GM21576 (cell line): ENCODE measurements around the gene FAF1.

ENCODE experiments used
- ATAC-seq: cut with Tn5 transposase; IDR thresholded peaks from one replicate; pipeline ENCODE4 v1.9.1; 2021; ENCODE audit warnings: mild to moderate bottlenecking, moderate library complexity; ENCODE audit not compliant: unreplicated experiment

The FAF1 gene

GRCh38 chr1:50658459-50659076 is 301.5 kb downstream of the FAF1 start:
- no peak for ATAC-seq

- no peak for ATAC-seq
Observed at GRCh38 chr1:50656931-50657330, 303.1 kb downstream of the FAF1 start.

- no peak for ATAC-seq
Observed at GRCh38 chr1:50651476-50652263, 308.4 kb downstream of the FAF1 start.

GRCh38 chr1:50646526-50646925 is 313.5 kb downstream of the FAF1 start:
- no peak for ATAC-seq

- ATAC-seq, result no peak
Observed at GRCh38 chr1:50645139-50645538, 314.9 kb downstream of the FAF1 start.

- no peak for ATAC-seq
Observed at GRCh38 chr1:50644447-50645105, 315.5 kb downstream of the FAF1 start.

GRCh38 chr1:50637460-50637859 is 322.6 kb downstream of the FAF1 start:
- no peak for ATAC-seq

GRCh38 chr1:50634251-50634650 is 325.8 kb downstream of the FAF1 start:
- ATAC-seq, result no peak

GRCh38 chr1:50633465-50633864 is 326.6 kb downstream of the FAF1 start:
- ATAC-seq, result no peak

- ATAC-seq, result no peak
Observed at GRCh38 chr1:50631161-50631560, 328.9 kb downstream of the FAF1 start.

GRCh38 chr1:50622259-50622658 is 337.8 kb downstream of the FAF1 start:
- no peak for ATAC-seq

- no peak for ATAC-seq
Observed at GRCh38 chr1:50620680-50621329, 339.3 kb downstream of the FAF1 start.

- ATAC-seq, result no peak
Observed at GRCh38 chr1:50615036-50615750, 344.9 kb downstream of the FAF1 start.

- ATAC-seq, result no peak
Observed at GRCh38 chr1:50611675-50612074, 348.4 kb downstream of the FAF1 start.

GRCh38 chr1:50610563-50610962 is 349.5 kb downstream of the FAF1 start:
- no peak for ATAC-seq

GRCh38 chr1:50609508-50609907 is 350.6 kb downstream of the FAF1 start:
- no peak for ATAC-seq

- no peak for ATAC-seq
Observed at GRCh38 chr1:50605186-50605875, 354.7 kb downstream of the FAF1 start.

- no peak for ATAC-seq
Observed at GRCh38 chr1:50604580-50604979, 355.5 kb downstream of the FAF1 start.

- no peak for ATAC-seq
Observed at GRCh38 chr1:50603274-50604271, 356.5 kb downstream of the FAF1 start.
